Measurements from ENCODE around the gene SOCS1.
"Not testable (repeated sequence)": the region's sequence is repeated elsewhere in the genome, so short reads cannot be mapped to it uniquely, and the experiment has no call there.

DNA sequence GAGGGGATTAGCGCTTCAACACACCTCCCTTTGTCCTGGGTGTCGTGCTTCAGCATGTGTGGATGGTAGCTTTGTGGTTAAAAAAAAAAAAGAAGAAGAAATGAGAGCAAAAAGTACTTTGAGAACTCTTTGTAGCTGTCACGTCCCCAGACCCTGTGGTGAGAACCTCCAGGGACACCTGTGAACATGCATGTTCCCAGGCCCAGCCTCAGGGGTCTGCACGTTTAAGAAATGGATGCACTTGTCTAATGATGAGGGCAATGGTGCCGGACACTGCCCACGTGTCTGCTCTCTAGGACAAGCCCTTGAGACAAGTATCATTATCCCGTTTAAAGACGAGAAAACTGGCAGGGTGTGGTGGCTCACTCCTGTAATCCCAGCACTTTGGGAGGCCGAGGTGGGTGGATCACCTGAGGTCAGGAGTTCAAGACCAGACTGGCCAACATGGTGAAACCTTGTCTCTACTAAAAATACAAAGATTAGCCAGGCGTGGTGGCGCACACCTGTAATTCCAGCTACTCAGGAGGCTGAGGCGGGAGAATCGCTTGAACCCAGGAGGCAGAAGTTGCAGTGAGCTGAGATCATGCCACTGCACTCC is 43.0 kb upstream of the SOCS1 start:
- not testable (repeated sequence) for TF ChIP-seq CHD2 (IDR thresholded peaks at IDR 0.05; ENCODE audit: low read length); EP300 (IDR thresholded peaks at IDR 0.05; ENCODE audit: borderline replicate concordance in 1 of 2, low read depth in 2 of 2, low read length in 2 of 2); POLR2A (IDR thresholded peaks at IDR 0.05; ENCODE audit: control extremely low read depth in 1 of 2, low read depth in 2 of 2, low read length in 2 of 2); ZNF274 (IDR thresholded peaks at IDR 0.05; ENCODE audit: borderline replicate concordance, extremely low read depth, low read length)
- TF ChIP-seq, protein P1, sequence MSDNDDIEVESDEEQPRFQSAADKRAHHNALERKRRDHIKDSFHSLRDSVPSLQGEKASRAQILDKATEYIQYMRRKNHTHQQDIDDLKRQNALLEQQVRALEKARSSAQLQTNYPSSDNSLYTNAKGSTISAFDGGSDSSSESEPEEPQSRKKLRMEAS (IDR thresholded peaks at IDR 0.05), result not testable (repeated sequence)
- TF ChIP-seq, protein P2, sequence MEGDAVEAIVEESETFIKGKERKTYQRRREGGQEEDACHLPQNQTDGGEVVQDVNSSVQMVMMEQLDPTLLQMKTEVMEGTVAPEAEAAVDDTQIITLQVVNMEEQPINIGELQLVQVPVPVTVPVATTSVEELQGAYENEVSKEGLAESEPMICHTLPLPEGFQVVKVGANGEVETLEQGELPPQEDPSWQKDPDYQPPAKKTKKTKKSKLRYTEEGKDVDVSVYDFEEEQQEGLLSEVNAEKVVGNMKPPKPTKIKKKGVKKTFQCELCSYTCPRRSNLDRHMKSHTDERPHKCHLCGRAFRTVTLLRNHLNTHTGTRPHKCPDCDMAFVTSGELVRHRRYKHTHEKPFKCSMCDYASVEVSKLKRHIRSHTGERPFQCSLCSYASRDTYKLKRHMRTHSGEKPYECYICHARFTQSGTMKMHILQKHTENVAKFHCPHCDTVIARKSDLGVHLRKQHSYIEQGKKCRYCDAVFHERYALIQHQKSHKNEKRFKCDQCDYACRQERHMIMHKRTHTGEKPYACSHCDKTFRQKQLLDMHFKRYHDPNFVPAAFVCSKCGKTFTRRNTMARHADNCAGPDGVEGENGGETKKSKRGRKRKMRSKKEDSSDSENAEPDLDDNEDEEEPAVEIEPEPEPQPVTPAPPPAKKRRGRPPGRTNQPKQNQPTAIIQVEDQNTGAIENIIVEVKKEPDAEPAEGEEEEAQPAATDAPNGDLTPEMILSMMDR (IDR thresholded peaks at IDR 0.05; ENCODE audit: control extremely low read depth in 1 of 3, insufficient read depth in 1 of 3, low read depth in 1 of 3, low read length in 3 of 3), result not testable (repeated sequence)
- TF ChIP-seq, protein P3, sequence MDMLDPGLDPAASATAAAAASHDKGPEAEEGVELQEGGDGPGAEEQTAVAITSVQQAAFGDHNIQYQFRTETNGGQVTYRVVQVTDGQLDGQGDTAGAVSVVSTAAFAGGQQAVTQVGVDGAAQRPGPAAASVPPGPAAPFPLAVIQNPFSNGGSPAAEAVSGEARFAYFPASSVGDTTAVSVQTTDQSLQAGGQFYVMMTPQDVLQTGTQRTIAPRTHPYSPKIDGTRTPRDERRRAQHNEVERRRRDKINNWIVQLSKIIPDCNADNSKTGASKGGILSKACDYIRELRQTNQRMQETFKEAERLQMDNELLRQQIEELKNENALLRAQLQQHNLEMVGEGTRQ (IDR thresholded peaks at IDR 0.05; ENCODE audit: low read length), result not testable (repeated sequence)

All from H1 (cell line).